ENCODE data around the gene MPDU1.
A peak's percentile ranks its signal among the peaks of the same experiment; 100 is the strongest.

DNA sequence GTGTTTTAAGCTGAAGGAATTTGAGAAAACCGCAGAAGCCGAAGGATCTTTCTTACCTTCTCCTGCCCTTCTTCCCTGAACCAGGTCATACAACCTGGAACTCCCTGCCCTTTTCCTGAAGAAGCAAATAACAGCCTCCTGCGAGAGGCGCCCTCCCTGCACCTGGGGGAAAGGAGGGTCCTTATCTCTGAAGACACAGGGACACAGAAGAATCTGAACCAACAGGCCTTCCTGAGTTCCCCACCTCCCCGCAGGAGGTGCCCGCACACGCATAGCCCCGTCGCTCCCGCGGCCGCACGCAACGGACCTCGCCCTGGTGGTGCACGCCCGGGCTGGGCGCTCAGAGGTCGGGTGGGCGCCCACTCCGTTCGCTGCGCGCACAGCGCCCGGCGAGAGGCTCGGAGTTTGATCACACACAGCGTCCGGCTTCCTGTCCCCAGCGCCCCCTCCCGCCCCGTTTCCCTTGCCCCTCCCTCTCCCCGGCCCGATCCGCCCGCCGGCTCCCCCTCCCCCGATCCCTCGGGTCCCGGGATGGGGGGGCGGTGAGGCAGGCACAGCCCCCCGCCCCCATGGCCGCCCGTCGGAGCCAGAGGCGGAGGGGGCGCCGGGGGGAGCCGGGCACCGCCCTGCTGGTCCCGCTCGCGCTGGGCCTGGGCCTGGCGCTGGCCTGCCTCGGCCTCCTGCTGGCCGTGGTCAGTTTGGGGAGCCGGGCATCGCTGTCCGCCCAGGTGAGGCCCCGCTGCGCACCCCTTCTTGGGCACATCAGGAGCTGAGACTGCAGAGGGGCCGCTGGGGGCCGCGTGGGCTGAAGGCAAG lies 34.9 kb upstream of the MPDU1 start, which contains the start of gene TNFSF12:
- TF ChIP-seq, protein P1, sequence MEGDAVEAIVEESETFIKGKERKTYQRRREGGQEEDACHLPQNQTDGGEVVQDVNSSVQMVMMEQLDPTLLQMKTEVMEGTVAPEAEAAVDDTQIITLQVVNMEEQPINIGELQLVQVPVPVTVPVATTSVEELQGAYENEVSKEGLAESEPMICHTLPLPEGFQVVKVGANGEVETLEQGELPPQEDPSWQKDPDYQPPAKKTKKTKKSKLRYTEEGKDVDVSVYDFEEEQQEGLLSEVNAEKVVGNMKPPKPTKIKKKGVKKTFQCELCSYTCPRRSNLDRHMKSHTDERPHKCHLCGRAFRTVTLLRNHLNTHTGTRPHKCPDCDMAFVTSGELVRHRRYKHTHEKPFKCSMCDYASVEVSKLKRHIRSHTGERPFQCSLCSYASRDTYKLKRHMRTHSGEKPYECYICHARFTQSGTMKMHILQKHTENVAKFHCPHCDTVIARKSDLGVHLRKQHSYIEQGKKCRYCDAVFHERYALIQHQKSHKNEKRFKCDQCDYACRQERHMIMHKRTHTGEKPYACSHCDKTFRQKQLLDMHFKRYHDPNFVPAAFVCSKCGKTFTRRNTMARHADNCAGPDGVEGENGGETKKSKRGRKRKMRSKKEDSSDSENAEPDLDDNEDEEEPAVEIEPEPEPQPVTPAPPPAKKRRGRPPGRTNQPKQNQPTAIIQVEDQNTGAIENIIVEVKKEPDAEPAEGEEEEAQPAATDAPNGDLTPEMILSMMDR (IDR thresholded peaks at IDR 0.05): no peak
- peak; percentile 20 for TF ChIP-seq EZH2 (IDR thresholded peaks at IDR 0.05)

Data from neural progenitor cell (in vitro differentiated cells).